ENCODE results near the gene WNK1. TPM values are rescaled to one million over a fixed set of nuclear protein-coding genes. Genes with fewer than 3 reads are reported as not detected.

WNK1 gene
- total RNA-seq, 1 donor from 2014 or later, result 157 TPM

DNA sequence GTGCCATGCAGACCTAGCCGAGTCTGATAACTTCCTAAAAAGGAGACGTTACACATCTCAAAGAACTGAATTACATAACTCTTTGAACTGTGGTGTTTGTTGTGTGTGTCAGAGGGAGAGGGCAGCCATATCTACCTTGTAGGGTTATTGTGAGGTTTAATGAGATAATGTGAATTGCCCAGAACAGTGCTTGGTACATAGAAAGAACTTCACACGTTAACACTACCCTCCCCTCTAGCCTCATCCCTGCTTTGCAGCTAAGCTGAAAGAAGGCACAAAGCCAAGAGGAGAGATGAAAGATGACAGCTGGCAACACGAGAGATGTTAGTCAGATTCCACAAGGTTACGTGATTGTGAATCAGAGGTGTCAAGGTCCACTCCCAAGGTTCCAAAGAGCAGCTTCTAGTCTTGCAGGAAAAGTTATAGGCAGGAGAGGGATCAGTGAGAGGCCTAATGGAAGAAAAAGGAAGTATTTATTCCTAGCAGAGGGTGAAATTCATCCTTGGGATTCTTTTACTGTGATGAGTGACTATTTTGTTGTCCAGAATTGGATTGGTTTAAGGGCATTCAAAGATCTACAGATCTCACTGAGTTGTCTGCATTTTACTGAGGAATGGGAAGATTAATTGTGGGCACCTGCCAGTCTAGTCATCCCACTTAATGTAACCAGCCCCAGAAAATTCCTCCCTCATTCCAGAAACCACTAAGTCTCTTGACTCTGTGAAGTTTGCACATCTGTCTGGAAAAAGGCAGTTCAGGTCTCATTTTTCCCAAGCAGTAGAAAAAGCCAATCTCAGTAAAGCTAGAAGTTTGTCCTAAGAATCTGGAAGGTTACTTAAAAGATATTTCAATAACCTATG, 25.9 kb upstream of the WNK1 start:
- no peak overlapping the region for H3K27ac Mint-ChIP-seq
- H3K4me1 Mint-ChIP-seq (ENCODE audit: low read depth), result peaks cover 53% of the 10 kb centered on the region
- H3K36me3 Mint-ChIP-seq (ENCODE audit: low read depth), result peaks cover 9% of the 10 kb centered on the region
- DNase-seq (ENCODE audit: low spot score), result no peak
- peaks cover 10% of the 10 kb centered on the region for H3K9me3 Mint-ChIP-seq
- no peaks in the 10 kb centered on the region for H3K27me3 Mint-ChIP-seq (ENCODE audit: low read depth)
- no peak overlapping the region for H3K4me3 Mint-ChIP-seq (ENCODE audit: low read depth)
- intact Hi-C loops (cut with micrococcal nuclease), result no loop called here

DNA sequence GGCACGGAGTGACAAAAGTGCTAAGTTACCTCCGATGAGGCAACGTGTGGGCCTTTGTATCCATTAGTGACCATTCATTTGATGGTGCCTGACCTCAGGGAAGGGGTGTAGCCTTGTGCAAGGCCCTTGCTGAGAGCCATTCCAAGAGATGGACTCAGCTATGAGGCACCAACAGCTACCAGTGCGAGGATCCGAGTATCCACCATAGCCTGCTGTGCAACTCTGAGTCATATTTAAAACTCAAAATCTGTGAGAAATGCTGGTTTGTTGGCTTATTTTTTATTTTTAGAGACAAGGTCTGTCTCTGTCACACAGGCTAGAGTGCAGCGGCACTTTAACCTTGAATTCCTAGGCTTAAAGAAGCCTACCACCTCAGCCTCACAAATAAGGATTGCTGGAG, 25.1 kb upstream of the WNK1 start:
- Mint-ChIP-seq H3K4me3 (ENCODE audit: low read depth) (no peak overlapping the region), H3K36me3 (ENCODE audit: low read depth) (peaks cover 9% of the 10 kb centered on the region), H3K27ac (no peak overlapping the region), H3K27me3 (ENCODE audit: low read depth) (no peaks in the 10 kb centered on the region), H3K9me3 (peaks cover 10% of the 10 kb centered on the region), H3K4me1 (ENCODE audit: low read depth) (peaks cover 53% of the 10 kb centered on the region)
- intact Hi-C loops (cut with micrococcal nuclease), result no loop called here
- no peak for DNase-seq (ENCODE audit: low spot score)

- intact Hi-C loops (cut with micrococcal nuclease), result no loop called here
- no peak for DNase-seq (ENCODE audit: low spot score)
- H3K9me3 Mint-ChIP-seq, result peaks cover 10% of the 10 kb centered on the region
- H3K36me3 Mint-ChIP-seq (ENCODE audit: low read depth), result peaks cover 9% of the 10 kb centered on the region
- H3K4me1 Mint-ChIP-seq (ENCODE audit: low read depth), result peaks cover 44% of the 10 kb centered on the region
- no peak overlapping the region for H3K27ac Mint-ChIP-seq
- no peak overlapping the region for H3K4me3 Mint-ChIP-seq (ENCODE audit: low read depth)
- H3K27me3 Mint-ChIP-seq (ENCODE audit: low read depth), result no peaks in the 10 kb centered on the region
These were observed 23.6 kb upstream of the WNK1 start for GRCh38 chr12:728781-729180.

- H3K36me3 Mint-ChIP-seq (ENCODE audit: low read depth), result peaks cover 9% of the 10 kb centered on the region
- H3K4me1 Mint-ChIP-seq (ENCODE audit: low read depth), result peaks cover 40% of the 10 kb centered on the region
- peaks cover 10% of the 10 kb centered on the region for H3K9me3 Mint-ChIP-seq
- intact Hi-C loops (cut with micrococcal nuclease), result no loop called here
- DNase-seq (ENCODE audit: low spot score), result no peak
- no peaks in the 10 kb centered on the region for H3K27me3 Mint-ChIP-seq (ENCODE audit: low read depth)
- H3K27ac Mint-ChIP-seq, result no peak overlapping the region
- H3K4me3 Mint-ChIP-seq (ENCODE audit: low read depth), result no peak overlapping the region
These were observed 23.2 kb upstream of the WNK1 start for GRCh38 chr12:729221-729620.

DNA sequence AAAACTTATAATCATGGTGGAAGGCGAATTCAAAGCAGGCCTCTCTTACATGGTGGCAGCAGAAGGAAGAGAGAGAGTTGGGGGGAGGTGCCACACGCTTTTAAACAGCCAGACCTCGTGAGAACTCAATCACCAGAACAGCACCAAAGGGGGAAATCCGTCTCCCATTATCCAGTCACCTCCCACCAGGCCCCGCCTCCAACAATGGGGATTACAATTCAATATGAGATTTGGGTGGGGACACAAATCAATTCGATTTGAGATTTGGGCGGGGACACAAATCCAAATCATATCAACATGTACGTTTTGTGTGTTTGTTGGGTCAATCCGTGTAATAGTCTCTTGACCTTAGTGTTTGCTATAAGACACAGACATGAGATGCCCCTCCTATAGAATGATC, 21.8 kb upstream of the WNK1 start:
- Mint-ChIP-seq H3K9me3 (peaks cover 10% of the 10 kb centered on the region), H3K36me3 (ENCODE audit: low read depth) (peaks cover 9% of the 10 kb centered on the region), H3K27ac (no peak overlapping the region), H3K27me3 (ENCODE audit: low read depth) (no peaks in the 10 kb centered on the region), H3K4me1 (ENCODE audit: low read depth) (peaks cover 31% of the 10 kb centered on the region), H3K4me3 (ENCODE audit: low read depth) (no peak overlapping the region)
- no peak for DNase-seq (ENCODE audit: low spot score)
- intact Hi-C loops (cut with micrococcal nuclease), result no loop called here

- Mint-ChIP-seq H3K9me3 (no peaks in the 10 kb centered on the region), H3K27me3 (ENCODE audit: low read depth) (no peaks in the 10 kb centered on the region), H3K4me1 (ENCODE audit: low read depth) (peaks cover 15% of the 10 kb centered on the region), H3K4me3 (ENCODE audit: low read depth) (no peak overlapping the region), H3K27ac (no peak overlapping the region), H3K36me3 (ENCODE audit: low read depth) (no peaks in the 10 kb centered on the region)
- DNase-seq (ENCODE audit: low spot score), result no peak
- intact Hi-C loops (cut with micrococcal nuclease), result no loop called here
These were observed 15.1 kb upstream of the WNK1 start for GRCh38 chr12:737122-737739.

- DNase-seq (ENCODE audit: low spot score), result no peak
- Mint-ChIP-seq H3K27me3 (ENCODE audit: low read depth) (no peaks in the 10 kb centered on the region), H3K9me3 (no peaks in the 10 kb centered on the region), H3K27ac (no peak overlapping the region), H3K4me3 (ENCODE audit: low read depth) (no peak overlapping the region), H3K4me1 (ENCODE audit: low read depth) (peaks cover 21% of the 10 kb centered on the region), H3K36me3 (ENCODE audit: low read depth) (no peaks in the 10 kb centered on the region)
- intact Hi-C loops (cut with micrococcal nuclease), result no loop called here
These were observed 13.7 kb upstream of the WNK1 start for GRCh38 chr12:738712-739111.

DNA sequence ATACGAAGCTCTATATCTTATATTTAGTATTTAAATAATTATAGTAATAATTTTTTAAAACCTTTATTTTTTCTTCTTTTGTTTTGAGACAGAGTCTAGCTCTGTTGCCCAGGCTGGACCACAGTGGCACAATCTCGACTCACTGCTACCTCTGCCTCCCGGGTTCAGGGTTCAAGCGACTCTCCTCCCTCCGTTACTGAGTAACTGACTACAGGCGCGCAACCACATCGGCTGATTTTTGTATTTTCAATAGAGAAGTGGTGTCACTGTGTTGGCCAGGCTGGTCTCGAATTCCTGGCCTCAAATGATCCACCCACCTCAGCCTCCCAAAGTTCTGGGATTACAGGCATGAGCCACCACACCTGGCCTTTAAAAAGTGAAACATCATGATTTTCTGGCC, 13.0 kb upstream of the WNK1 start:
- H3K4me3 Mint-ChIP-seq (ENCODE audit: low read depth), result no peak overlapping the region
- intact Hi-C loops (cut with micrococcal nuclease), result no loop called here
- no peak overlapping the region for H3K27ac Mint-ChIP-seq
- no peak for DNase-seq (ENCODE audit: low spot score)
- no peaks in the 10 kb centered on the region for H3K27me3 Mint-ChIP-seq (ENCODE audit: low read depth)
- no peaks in the 10 kb centered on the region for H3K36me3 Mint-ChIP-seq (ENCODE audit: low read depth)
- H3K9me3 Mint-ChIP-seq, result no peaks in the 10 kb centered on the region
- H3K4me1 Mint-ChIP-seq (ENCODE audit: low read depth), result peaks cover 27% of the 10 kb centered on the region

GRCh38 chr12:740921-741320, 11.5 kb upstream of the WNK1 start:
- Mint-ChIP-seq H3K4me3 (ENCODE audit: low read depth) (no peak overlapping the region), H3K27me3 (ENCODE audit: low read depth) (no peaks in the 10 kb centered on the region), H3K4me1 (ENCODE audit: low read depth) (peaks cover 29% of the 10 kb centered on the region), H3K36me3 (ENCODE audit: low read depth) (no peaks in the 10 kb centered on the region), H3K9me3 (no peaks in the 10 kb centered on the region), H3K27ac (no peak overlapping the region)
- intact Hi-C loops (cut with micrococcal nuclease), result no loop called here
- DNase-seq (ENCODE audit: low spot score), result no peak

DNA sequence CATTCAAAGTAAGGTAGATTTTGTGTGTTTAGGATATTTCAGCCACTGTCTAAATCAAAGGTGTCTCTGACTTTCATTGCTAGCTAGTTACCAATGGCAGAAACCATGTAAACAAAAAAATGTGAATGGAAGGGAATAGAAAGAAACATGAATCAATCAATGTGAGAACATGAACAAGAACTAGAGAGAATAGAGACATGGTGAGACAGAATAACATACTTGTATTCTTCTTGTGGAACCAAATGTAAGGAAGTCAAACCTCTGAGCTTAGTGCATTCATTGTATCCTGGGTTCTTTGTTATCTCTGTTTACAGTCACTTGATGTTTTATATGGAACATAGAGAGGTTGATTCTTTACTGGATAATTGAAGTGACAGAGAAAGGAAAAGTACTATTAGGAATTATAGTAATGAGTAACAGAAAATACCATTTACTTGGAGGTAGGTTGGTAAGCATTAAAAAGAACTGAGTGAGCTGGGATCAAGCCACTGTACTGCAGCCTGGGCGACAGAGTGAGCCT, 2.6 kb upstream of the WNK1 start:
- Mint-ChIP-seq H3K9me3 (no peaks in the 10 kb centered on the region), H3K36me3 (ENCODE audit: low read depth) (peaks cover 14% of the 10 kb centered on the region), H3K27me3 (ENCODE audit: low read depth) (no peaks in the 10 kb centered on the region), H3K4me3 (ENCODE audit: low read depth) (peak overlapping the region; percentile 72), H3K27ac (peak overlapping the region; percentile 84), H3K4me1 (ENCODE audit: low read depth) (peaks cover 18% of the 10 kb centered on the region)
- intact Hi-C loops (cut with micrococcal nuclease), result loop anchor here (2.0 to 10.0 kb wide), 3 partner anchors 37 to 945 kb away; partner anchors contain the start of gene ADIPOR2
- no peak for DNase-seq (ENCODE audit: low spot score)

DNA sequence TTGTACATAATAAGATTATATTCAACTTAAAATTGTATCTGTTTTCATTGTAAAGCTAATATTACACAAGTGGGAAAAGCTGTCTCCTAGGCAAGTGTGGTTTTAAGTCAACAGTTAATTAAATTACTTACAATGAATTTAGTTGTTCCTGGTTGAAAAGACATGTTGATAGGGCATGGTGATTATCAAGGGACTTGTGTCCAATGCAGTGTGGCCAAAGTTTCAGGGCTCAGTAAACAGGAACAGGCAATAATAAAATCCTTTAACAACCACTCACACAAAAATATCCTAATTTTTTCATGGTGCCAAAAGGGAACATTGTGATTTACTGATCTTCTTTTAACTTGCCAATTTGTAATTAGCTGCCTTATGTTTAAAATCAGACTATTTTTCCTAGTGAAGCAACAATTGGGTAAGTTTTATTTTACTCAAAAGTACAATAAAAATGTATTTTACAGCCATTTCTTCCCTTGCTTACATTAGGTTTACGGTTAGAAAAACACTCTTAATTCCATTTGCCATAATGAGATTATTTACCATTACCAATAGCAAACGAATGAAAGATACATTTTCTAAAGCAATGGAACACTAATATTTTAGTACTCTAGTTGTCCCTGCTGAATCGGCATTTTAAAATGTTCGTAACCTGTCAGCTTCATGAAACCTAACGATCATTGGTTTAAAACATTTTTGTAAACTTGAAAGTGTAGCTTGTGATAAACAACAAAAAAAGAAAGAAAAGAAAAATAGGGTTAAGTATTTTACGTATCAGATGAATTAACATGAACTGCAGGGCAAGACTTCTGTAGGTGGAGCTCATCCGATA, 1.8 kb upstream of the WNK1 start:
- no peak overlapping the region for H3K4me3 Mint-ChIP-seq (ENCODE audit: low read depth)
- no peak overlapping the region for H3K27ac Mint-ChIP-seq
- H3K4me1 Mint-ChIP-seq (ENCODE audit: low read depth), result peaks cover 21% of the 10 kb centered on the region
- H3K27me3 Mint-ChIP-seq (ENCODE audit: low read depth), result no peaks in the 10 kb centered on the region
- no peaks in the 10 kb centered on the region for H3K9me3 Mint-ChIP-seq
- intact Hi-C loops (cut with micrococcal nuclease), result loop anchor here (1.0 to 10.0 kb wide), 8 partner anchors 7 to 944 kb away; partner anchors contain the start of genes ADIPOR2 and RAD52
- peaks cover 21% of the 10 kb centered on the region for H3K36me3 Mint-ChIP-seq (ENCODE audit: low read depth)
- no peak for DNase-seq (ENCODE audit: low spot score)

DNA sequence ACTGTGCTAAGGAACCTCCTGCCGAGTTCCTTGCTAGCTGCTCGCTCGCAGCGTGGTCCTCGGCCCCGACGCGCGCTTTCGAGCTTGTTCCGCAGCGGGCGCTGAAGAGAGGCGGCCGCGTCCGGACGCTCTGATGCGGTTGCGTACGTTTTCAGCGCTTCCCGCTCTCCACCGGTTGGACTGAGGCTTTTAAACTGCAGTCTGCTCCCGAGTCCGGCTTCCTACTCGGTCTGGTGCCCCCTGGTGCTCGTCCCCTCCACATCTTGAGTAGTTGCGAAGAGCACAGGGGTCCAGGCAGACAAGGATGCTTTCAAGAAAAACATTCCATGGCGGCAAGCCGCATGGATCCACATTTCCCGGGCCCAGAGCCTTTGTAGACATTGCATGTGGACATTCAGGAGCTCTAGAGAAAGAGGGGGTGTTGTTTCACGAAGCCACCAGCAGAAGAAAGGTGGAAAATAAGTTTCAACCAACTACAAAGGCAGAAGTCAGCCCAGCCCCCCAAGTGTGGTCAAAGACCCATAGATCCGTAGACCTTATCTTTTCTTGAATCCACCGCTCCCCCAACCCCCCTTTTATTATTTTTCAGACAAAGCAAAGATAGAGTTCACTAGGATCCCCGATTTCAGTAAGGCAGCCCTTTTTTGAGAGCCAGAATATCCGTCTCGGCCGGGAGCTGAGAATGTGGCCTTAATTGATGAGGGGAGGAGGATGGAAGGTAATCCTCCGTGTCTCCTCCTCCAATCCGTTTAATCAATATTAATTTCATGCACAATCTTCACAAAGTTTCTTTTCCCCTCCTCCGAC, 984 bp upstream of the WNK1 start:
- Mint-ChIP-seq H3K4me1 (ENCODE audit: low read depth) (peaks cover 28% of the 10 kb centered on the region), H3K36me3 (ENCODE audit: low read depth) (peaks cover 29% of the 10 kb centered on the region), H3K9me3 (no peaks in the 10 kb centered on the region), H3K4me3 (ENCODE audit: low read depth) (no peak overlapping the region), H3K27ac (no peak overlapping the region), H3K27me3 (ENCODE audit: low read depth) (no peaks in the 10 kb centered on the region)
- intact Hi-C loops (cut with micrococcal nuclease), result loop anchor here (1.0 to 10.0 kb wide), 8 partner anchors 8 to 943 kb away; partner anchors contain the start of genes ADIPOR2 and RAD52
- peak; percentile 87 for DNase-seq (ENCODE audit: low spot score)

Measured in activated T-helper 2 cell treated with anti-CD3 and anti-CD28 coated beads, Interferon-gamma antibody, Interleukin-2, Interleukin-4, amounts not matched to agents 10 μg/mL and 5 μg/mL and 100 μg/mL, durations not matched to agents 14 hours and 24 hours and 36 hours (primary cell).